IPS-18c (cell line): ENCODE results near the gene DCDC2.
"Not testable (repeated sequence)": the region's sequence is repeated elsewhere in the genome, so short reads cannot be mapped to it uniquely, and the experiment has no call there.

Experiments
- H3K4me3 ChIP-seq: 2 replicates; pipeline ENCODE4 v1.7.0; 2013; ENCODE audit warnings: low read depth, mild to moderate bottlenecking, low read length, moderate library complexity; ENCODE audit not compliant: insufficient read depth
- H3K9me3 ChIP-seq: one replicate; pipeline ENCODE4 v1.6.1; 2013; ENCODE audit warnings: mild to moderate bottlenecking, low read length, moderate library complexity; ENCODE audit not compliant: control insufficient read depth, insufficient read depth

DCDC2 gene

DNA sequence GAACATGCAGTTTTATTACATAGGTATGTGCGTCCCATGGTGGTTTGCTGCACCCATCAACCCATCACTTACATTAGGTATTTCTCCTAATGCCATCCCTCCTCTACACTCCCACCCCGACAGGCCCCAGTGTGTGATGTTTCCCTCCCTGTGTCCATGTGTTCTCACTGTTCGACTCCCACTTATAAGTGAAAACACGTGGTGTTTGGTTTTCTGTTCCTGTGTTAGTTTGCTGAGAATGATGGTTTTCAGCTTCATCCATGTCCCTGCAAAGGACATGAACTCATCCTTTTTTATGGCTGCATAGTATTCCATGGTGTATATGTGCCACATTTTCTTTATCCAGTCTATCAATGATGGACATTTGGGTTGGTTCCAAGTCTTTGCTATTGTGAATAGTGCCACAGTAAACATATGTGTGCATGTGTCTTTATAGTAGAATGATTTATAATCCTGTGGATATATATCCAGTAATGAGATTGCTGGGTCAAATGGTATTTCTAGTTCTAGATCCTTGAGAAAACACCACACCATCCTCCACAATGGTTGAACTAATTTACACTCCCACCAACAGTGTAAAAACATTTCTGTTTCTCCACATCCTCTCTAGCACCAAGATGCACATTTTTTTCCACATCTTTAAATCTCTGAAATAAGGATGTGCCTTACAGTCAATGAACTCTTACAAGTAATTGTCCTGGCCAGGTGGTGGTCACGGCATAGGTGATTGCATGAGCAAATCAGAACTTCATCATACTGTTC lies 26.7 kb upstream of the DCDC2 start:
- not testable (repeated sequence) for H3K9me3 ChIP-seq, H3K4me3 ChIP-seq

DNA sequence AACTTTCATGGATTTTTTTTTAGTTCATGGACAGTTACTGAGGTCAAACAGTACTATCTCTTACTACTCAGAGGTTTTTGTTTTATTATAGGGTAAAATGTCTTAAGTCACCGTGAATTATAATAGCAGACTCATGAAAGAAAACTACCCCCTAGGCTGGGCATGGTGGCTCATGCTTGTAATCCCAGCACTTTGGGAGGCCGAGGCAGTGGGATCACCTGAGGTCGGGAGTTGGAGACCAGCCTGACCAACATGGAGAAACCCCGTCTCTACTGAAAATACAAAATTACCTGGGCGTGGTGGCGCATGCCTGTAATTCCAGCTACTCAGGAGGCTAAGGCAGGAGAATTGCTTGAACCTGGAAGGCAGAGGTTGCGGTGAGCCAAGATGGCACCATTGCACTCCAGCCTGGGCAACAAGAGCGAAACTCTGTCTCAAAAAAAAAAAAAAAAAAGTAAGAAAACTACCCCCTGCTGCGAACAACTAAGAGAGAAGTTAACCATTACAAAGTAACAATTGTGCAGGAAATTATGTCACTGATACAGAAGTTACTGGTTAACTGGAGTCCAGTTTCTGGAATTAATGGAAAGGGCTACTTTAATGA lies 25.1 kb upstream of the DCDC2 start:
- H3K9me3 ChIP-seq, H3K4me3 ChIP-seq: not testable (repeated sequence)

DNA sequence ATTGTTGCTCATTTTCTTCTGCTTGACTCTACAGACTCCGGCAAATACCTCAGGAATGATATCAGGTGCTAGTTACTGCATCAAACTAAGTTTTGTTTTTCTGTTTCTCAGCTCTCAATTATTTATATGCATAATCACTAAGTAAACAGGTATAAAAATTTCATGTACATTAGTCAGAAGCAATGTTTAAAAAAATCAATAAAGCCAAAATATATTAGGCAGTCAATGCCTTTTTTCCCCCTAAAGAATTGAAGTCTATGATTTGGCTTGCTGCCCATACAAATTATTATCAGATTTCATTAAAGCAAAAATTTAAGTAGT lies 24.3 kb upstream of the DCDC2 start:
- Histone ChIP-seq H3K9me3 (no peaks in the 10 kb centered on the region), H3K4me3 (no peak overlapping the region)

DNA sequence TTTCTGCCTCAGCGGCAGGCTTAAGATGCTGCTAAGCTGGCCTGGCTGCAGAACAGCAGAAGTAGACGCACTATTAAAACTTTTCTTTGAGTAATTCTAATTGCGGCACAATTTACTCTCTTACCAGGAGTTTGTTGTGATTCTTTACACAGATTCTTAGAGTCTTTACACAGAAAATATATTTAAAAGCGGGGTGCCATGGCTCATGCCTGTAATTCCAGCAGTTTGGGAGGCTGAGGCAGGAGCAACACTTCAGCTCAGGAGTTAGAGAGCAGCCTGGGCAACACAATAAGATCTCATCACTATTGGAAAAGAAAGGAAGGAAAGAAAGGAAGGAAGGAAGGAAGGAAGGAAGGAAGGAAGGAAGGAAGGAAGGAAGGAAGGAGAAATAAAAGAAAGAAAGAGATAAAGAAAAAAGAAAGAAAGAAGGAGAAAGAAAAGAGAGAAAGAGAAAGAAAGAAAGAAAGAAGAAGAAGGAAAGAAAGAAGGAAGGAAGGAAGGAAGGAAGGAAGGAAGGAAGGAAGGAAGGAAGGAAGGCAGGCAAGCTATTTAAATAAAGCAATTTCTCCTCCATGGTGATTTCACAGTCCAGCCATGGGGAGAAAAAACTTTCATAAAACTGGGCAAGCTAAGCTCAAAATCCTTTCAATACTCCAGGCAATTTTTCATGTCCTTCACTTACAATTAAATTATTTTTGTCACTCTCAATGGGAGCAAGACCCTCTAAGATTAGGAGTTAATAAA lies 23.8 kb upstream of the DCDC2 start:
- no peaks in the 10 kb centered on the region for H3K9me3 ChIP-seq
- H3K4me3 ChIP-seq, result no peak overlapping the region

DNA sequence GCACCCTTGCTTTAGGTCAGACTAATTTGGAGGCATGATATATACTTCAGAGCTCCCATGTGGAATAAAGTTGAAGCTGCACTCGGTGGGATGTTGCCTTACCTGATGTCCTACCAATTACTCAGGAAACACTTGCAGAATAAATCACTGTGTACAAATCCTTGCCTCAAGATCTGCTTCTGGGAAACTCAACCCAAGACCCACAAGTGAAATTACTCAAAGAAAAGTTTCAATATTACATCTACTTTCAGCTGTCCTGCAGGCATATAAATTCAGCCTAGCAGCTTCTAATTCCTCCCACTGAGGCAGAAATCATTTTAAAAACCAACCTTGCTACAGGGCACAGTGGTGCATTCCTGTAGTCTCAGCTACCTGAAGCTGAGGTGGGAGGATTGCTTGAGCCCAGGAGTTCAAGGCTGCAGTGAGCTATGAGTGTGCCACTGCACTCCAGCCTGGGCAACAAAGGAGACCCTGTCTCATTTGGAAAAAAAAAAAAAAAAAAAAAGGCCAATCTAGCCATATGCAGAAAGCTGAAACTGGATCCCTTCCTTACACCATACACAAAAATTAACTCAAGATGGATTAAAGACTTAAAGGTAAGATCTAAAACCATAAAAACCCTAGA lies 20.7 kb upstream of the DCDC2 start:
- H3K4me3 ChIP-seq, result no peak overlapping the region
- no peaks in the 10 kb centered on the region for H3K9me3 ChIP-seq

DNA sequence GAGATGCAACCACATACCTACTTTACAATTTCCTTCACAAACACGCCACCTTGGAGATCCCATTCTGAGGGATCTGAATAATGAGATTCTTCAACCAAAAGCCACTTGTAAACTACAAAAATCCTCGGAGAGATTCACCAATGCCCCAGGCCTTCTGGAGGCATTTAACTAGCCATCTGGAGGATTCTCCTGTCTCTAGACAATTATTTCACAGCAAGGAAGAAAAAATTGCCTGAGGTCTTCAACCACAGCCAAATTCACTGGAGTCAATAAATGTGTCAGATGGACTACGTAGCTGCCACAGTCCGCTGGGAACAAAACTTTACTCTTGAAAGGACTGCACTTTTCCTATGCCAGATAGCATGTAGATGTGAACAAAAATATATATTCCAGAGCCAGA lies 19.0 kb upstream of the DCDC2 start:
- no peaks in the 10 kb centered on the region for H3K9me3 ChIP-seq
- no peak overlapping the region for H3K4me3 ChIP-seq

DNA sequence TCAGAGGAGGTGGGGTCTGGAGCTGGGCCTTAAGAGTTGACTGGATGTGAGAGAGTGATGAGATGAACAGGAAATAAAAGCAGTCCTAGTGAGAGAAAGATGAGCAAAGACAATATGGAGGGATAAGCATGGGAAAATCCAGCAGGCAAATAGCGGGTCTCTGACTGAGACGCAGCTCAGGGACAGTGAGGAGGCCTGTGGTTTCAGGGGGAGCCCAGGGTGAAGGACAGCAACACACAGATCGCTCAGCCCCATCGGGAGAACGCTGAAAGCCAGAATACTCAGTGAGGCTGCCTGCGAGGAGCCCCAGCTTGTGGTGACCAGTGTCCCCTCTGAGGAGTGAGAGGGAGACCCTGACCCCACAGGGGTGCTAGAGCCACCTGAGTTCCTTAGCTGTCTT lies 16.8 kb upstream of the DCDC2 start:
- Histone ChIP-seq H3K4me3 (no peak overlapping the region), H3K9me3 (no peaks in the 10 kb centered on the region)

DNA sequence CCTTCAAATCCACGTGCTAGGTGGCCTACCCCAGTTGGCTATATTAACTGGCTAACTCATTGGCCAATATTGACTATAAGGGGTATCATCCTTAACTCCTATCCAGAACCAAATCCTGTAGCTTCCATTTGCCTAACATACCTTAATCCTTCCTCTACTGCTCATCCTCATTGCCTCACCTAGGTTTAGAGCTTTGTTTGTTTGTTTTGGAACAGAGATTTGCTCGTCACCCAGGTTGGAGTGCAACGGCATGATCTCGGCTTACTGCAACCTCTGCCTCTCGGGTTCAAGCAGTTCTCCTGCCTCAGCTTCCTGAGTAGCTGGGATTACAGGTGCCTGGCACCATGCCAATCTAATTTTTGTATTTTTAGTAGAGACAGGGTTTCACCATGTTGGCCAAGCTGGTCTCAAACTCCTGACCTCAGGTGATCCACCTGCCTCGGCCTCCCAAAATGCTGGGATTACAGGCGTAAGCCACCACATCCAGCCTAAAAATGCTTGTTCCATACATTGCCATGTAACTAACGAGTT lies 7.3 kb upstream of the DCDC2 start:
- H3K4me3 ChIP-seq, H3K9me3 ChIP-seq: not testable (repeated sequence)

DNA sequence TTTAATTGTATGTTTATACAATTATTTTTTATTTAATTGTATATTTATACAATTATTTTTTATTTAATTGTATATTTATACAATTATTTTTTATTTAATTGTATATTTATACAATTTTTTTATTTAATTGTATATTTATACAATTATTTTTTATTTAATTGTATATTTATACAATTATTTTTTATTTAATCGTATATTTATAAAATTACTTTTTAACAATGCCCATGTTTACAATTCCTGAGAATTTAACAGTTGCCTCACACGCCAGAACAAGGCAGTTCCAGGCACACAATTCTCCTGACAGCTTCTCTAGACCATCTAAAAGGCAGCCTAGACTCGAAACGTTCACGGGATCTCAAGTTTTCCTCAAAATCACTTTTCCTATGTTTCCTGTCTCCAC lies 4.5 kb upstream of the DCDC2 start:
- not testable (repeated sequence) for H3K4me3 ChIP-seq, H3K9me3 ChIP-seq

DNA sequence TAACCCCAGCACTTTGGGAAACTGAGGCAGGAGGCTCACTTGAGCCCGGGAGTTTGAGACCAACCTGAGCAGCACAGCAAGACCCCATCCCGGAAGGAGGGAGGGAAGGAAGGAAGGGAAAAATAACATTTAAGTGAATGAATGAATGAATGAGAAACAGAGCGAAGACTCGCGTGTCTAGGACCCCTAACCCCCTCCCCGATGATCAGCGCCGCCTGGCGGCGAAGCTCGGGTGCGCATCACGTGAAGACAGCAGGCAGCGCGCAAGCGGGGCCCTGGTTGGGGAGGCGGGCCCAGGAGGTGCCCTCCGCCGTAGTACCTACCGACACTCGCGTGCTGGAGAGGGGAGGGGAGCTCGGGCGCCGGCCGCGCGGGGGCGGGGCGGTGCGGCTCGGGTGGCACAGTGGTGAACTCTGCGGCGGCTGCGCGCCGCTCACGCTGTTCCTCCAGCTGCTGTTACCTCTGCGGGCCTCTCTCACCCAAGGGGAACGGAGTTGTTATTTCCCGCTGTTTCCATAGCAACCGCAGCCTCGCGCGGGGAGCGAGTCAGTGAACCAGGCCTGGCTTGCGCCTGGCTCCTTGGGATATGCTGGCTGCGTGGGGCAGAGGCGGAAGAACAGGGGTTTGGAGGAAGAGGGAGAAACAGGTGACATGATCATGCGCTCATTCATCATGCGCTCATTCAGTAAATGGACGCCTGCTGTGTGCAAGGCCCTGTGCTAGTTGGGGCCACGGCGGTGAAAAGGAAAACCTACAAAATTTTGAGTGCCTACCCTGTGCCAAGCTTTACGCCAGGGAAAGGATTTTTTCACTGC lies 2.0 kb upstream of the DCDC2 start:
- H3K9me3 ChIP-seq, result no peaks in the 10 kb centered on the region
- peak overlapping the region; percentile 65 for H3K4me3 ChIP-seq

DNA sequence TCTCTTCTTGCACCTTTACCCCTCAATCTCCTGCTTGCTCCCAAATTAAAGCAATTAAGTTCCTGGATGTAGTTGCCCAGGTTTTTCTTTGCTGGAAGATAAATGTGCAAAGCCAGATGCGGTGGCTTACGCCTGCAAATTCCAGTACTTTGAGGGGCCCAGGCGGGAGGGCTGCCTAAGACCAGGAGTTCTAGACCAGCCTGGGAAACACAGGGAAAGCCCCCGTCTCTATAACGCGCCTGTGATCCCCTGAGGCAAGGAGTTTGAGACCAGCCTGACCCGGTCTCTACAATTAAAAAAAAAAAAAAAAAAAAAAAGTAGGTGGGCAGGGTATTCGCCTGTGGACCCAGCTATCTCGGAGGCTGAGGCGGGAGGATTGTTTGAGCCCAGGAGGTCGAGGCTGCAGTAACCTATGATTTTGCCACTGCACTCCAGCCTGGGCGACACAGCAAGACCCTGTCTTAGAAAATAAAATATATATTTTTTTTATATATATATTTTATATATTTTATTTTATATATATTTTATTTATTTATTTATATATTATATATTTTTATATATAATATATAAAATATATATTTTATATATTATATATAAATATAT lies 461 bp upstream of the DCDC2 start:
- peak overlapping the region; percentile 47; the same call in 1 of the 2 replicates for H3K4me3 ChIP-seq
- H3K9me3 ChIP-seq, result no peaks in the 10 kb centered on the region

DNA sequence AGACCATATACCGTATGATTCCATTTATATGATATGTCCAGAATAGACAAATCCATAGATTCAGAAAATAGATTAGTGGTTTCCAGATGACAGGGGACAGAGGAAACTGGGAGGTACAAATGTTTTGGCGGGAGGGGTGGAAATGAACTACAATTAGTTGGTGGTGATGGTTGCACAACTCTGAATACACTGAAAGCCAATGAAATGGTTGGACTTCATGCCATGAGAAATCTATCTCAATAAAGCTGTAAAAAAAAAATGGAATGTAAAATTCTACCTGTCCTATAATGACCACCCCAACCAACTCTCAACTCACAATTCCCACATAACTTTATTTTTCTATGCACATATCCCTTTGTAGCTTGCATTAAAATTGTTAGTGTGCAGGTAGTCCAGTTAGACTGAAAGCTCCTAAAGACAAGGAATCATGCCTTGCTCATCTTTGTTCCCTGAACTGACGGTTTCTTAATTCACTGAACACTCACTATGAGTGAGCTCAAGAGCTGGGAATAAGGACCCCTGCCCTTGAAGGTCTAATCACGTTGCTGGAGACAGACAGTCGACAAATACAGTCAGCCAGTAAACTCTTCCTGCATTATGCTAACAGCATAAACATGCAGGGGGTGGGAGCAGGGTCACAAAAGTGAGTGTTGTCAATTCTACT lies 1.4 kb downstream of the DCDC2 start:
- no peak overlapping the region for H3K4me3 ChIP-seq

DNA sequence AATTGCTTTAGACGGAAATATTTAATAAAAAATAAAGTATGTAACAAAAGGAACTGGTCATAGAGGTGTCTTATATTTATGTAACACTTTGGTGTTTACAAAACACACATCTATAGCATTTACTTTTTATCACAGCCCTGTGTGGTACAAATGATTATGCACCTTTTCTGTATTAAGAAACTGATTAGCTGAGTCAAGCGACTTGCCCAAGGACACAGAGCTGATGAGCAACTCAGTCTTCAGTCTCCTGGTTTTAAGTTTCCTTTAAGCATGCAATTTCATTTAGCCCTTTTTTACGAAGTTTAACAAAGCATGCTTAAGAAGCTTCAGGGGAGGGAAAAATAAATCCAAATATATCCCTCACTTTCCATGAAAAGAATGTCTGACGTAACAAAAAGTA lies 2.5 kb downstream of the DCDC2 start:
- Histone ChIP-seq H3K9me3 (no peaks in the 10 kb centered on the region), H3K4me3 (no peak overlapping the region)

More for the DNA sequence above, 1.4 kb downstream of the DCDC2 start:
- H3K9me3 ChIP-seq, result no peaks in the 10 kb centered on the region

DNA sequence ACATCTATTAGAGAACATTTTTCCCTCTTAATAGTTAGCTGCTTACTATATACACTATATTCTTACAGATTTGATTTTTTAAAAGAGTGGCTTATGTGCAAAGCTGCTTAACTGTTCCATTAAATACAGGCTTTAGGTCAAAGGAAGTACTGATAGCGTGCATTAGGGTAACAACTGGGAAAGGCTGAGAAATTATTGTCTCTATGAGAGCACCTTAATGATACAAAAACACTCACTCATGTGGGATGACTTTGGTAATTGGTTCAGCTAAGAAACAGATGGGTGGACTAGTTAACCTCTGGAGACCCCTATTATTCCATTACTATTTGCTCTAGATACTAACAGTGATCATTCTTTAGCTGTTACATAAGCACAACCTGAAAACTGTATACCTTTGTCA lies 4.0 kb downstream of the DCDC2 start:
- no peak overlapping the region for H3K4me3 ChIP-seq

DNA sequence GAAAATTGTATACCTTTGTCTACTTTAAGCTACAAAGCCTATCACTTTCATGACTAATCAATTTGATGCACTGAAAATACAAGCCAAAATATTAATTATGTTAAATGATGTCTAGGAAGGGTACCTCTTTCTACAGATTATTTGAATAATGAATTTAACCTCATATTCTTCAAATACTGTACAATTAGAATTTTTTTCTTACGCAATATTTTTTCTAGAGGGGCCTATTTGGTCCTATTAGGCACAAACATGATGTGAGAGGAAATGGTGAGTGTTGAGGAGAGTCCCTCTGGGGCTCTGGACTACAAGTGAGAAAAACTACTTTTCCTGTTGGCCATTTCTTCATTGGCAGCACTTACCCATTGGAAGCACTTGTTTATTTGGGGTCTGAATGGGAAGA lies 5.4 kb downstream of the DCDC2 start:
- Histone ChIP-seq H3K9me3 (no peaks in the 10 kb centered on the region), H3K4me3 (no peak overlapping the region)

More for the DNA sequence above, 4.0 kb downstream of the DCDC2 start:
- H3K9me3 ChIP-seq, result no peaks in the 10 kb centered on the region

DNA sequence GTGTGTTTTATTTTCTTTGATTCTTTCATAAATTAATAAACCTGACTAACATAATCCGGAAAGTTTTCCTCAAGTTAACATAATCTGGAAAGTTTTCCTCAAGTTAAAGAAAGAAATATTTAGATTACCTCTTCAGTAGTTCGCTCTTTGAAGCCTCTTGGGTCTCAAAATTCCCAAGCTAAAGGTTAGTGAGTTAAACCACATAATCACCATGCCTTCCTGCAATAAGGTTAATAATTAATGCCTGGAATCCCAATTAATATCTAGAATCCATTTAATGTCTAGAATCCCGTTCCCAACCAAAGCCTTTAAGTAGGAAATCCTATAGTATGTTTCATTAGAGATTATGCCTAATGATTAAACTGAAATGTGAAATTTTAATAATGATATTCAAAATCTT lies 12.9 kb downstream of the DCDC2 start:
- Histone ChIP-seq H3K4me3 (no peak overlapping the region), H3K9me3 (no peaks in the 10 kb centered on the region)
